Stimulated activated CD8-positive, alpha-beta memory T cell treated with anti-CD3 and anti-CD28 coated beads, Interleukin-12 subunit alpha, Interleukin-12 subunit beta, amount 100 ng/mL, for 4 hours (primary cell): ENCODE results near the gene TMEM42.

Experiments
- DNase-seq: peaks from one replicate; pipeline ENCODE4 v3.0.0-alpha.2; 2020; ENCODE audit warnings: low read depth

TMEM42 gene

GRCh38 chr3:44874308-44874707, 12.6 kb downstream of the TMEM42 start, which contains the start of gene TGM4:
Gene TGM4, plus strand, starts transcription at chr3:44874608. Its CDS starts 71 bp downstream, at chr3:44874679.
- no peak for DNase-seq

DNA sequence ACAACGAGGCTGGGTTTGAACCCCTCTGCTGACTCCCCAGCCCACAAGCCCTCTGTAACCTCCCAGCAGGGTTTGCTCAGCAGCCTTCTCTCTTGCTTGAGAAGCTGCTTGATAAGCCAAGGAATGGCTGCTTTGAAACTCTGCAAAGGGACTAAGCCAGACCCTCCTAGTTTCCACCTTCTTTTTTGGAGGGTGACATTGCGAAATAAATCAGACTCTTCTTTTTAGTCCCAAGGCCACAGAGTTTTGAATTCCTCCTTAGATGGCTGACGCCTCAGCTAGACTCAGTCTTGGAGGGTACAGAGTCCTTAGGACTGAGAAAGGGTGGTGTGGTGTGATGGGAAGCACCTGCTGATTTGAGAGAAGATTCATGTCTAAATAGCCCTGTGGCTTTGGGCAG, 13.9 kb downstream of the TMEM42 start:
- no peak for DNase-seq

GRCh38 chr3:44877333-44877732, 15.6 kb downstream of the TMEM42 start:
- DNase-seq = no peak

GRCh38 chr3:44880284-44880683, 18.6 kb downstream of the TMEM42 start:
- DNase-seq = no peak

GRCh38 chr3:44883213-44883955, 21.7 kb downstream of the TMEM42 start:
- no peak for DNase-seq

- DNase-seq = no peak
Measured at GRCh38 chr3:44883999-44884431, 22.3 kb downstream of the TMEM42 start.

DNA sequence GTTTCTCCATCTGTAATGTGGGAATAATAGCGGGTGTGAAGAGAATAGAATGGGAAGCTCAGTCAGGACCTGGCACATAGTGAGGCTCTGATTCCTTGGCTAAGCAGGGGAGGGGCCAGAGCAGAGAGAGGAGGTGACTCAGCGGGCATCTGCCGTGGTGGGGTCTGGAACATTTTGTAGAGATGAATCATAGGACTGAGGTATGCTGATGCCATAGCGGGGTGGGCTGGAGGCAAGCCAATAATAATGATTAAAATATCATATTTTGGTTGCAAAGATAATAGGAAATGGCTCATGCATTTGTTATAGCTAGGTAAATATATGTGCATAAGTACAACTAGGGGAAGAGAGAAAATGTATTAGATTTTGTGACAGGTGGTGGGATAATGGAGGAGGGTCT, 23.9 kb downstream of the TMEM42 start:
- DNase-seq = no peak

- DNase-seq = no peak
Measured at GRCh38 chr3:44886561-44886960, 24.8 kb downstream of the TMEM42 start.

DNA sequence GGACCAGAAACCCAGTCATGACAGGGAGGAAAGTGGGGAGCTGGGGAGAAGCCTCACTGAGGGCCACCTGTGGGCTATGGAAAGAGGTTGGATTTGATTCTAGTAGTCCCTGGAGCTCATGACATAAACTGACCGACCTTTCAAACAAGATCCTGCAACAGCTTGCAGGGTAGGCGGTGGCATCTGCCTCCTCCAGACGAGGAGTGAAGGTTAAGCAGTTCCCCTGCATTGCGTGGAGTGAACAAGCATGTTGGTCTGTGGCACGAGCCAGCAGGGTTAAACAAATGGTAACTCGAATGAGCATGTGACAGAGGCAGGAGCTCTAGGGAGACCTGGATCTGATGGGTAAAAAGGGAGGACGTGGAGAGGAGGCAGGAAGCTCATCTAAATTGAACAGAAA, 25.4 kb downstream of the TMEM42 start:
- no peak for DNase-seq

- no peak for DNase-seq
Measured at GRCh38 chr3:44890258-44890657, 28.5 kb downstream of the TMEM42 start.

DNA sequence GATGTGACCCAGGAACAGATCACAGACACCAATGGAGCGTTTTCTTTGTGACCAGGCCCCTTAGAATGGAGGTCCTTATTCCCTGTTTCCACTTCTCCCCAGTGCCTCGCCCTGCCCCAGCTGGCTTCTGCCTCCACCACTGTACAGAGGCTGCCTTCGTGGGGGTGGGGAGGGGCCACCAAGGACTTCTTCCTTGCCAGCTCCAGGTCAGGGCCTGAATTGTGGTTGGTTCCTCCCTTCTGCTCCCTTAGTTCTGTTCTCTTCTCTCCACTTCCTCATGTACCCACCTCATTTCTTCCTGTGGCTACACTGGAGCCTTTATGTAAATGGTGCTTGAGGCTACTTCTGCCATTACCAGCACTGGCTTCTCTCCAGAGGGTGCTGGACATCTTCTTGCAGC, 29.1 kb downstream of the TMEM42 start:
- DNase-seq = no peak

DNA sequence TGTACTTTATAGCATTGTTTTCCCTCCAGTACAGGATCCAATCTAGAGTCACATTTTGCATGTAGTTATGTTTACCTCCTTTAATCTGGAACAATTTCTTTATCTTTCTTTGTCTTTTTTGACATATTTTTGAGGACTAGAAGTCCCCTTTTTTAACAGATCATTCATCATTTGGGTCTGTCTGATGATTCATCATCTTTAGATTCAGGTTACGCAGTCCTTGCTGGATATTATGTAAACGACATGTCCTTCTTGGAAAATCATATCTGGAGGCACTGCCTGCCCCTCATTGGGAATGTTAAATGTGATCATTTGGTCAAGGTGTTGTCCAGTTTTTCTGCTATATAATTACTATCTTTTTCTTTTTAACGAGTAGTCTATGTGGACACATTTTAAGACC, 31.0 kb downstream of the TMEM42 start:
- DNase-seq = no peak

DNA sequence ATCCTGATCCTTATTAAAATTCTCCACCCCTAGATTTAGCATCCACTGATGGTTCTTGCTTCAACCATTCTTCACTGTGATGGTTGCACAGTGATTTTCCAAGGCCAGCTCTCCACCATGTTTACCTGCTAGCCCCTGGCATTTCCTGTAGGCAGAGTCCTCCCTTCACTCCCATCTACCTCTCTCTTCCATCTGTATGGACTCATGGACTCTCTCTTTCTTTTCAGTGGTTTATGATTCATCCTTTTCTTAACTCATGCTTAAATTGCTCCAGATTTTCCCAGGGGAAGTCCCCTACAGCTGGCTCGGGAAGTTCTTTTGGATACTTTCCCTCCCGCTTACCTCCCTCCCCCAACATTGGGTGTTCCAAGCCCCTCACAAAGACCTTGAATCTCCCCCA, 31.4 kb downstream of the TMEM42 start:
- DNase-seq = no peak

DNA sequence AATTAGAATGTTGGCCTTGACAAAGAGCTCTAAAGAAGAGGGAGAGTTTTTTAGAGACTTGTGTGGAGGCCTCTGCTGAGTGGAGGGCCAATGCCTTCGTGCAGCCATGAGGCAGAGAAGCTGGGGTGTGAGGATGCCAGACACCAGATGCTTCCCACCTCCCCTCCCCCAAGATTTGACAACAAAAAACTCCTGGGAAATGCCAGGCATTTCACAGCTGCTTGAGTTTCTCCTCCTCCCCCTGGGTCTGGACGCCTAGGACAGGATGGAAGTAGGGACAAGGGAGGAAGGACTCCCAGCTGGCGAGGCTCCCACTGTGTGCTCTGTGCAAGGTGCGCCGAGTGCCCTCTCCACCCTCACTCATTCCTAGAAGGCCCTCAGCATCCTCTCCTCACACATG, 32.8 kb downstream of the TMEM42 start:
- DNase-seq = no peak

DNA sequence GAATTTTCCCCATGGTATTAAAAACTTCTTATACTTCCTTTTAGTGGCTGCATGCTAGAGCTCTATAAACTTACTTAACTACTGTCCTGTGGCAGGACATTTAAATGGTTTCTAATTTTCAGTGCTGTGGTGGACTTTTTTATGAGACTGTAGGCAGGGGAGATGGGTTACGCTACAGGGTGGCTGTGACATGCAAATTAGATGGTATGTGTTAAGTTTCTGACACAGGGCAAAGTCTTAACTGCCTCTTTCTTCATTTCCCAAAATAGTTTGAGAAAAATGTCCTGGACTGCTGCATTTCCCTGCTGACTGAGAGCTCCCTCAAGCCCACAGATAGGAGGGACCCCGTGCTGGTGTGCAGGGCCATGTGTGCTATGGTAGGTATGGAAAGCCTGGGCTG, 34.7 kb downstream of the TMEM42 start:
- no peak for DNase-seq

GRCh38 chr3:44899683-44900367, 38.1 kb downstream of the TMEM42 start:
- DNase-seq = no peak

GRCh38 chr3:44902628-44903027, 40.9 kb downstream of the TMEM42 start:
- no peak for DNase-seq

GRCh38 chr3:44903314-44903713, 41.6 kb downstream of the TMEM42 start:
- DNase-seq = no peak

DNA sequence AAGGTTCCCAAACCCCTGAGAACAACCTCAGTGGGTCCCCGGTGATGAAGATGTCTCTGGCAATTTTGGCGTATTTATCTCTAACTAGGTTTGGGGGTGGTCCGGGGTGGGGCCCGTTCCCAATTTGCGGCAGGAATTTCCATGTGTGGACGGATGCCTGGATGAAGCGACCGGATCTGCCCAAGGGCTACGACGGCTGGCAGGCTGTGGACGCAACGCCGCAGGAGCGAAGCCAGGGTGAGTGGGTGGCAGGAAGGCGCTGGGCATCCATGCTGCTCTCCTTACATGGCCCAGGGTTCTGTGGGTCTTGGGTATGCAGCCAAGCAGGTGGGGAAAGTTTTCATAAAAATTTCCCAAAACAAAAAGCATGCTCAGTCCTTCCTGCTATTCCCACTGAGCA, 42.0 kb downstream of the TMEM42 start:
- no peak for DNase-seq

DNA sequence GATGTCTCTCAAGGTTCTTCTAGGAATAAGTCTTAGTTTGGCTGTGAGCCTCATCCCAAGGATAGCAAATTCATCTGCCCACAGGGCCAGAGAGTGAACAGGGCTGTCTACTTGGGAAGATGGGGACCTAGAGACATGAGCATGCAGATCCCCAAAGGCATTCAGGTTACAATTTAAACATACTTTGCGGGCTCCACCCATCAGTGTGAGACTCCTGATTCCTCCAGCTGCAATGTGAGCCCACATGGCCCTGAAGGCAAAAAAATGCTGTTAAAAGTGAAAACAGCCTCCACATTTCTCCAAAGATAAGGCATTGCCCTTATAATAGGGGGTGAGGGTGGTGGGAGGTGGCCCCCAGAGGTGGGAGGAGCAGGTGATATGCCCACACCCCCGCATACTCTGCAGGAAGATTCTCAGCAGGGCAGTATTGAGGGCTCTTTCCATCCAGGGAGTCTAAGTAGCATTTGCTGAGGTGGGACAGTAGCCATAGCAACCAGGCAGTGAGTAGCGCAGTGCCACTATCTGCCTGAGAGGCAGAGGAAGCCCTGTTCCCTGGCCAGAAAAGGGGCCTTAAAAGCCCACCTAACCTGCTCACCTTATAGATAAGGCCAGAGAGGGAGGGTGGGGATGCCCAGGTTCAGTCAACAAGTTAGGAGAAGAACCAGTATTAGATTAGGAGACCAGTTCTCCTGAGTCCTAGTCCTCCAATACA, 43.9 kb downstream of the TMEM42 start:
- no peak for DNase-seq

DNA sequence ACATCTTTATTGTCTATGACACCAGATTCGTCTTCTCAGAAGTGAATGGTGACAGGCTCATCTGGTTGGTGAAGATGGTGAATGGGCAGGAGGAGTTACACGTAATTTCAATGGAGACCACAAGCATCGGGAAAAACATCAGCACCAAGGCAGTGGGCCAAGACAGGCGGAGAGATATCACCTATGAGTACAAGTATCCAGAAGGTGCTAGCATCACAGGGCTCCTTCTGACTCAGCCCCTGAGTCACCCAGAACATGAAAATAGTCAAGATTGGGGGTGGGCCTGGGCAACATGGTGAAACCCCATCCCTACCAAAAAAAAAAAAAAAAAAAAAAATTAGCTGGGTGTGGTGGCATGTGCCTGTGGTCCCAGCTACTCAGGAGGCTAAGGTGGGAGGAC, 45.3 kb downstream of the TMEM42 start:
- no peak for DNase-seq

GRCh38 chr3:44907612-44908011, 45.9 kb downstream of the TMEM42 start:
- DNase-seq = no peak

DNA sequence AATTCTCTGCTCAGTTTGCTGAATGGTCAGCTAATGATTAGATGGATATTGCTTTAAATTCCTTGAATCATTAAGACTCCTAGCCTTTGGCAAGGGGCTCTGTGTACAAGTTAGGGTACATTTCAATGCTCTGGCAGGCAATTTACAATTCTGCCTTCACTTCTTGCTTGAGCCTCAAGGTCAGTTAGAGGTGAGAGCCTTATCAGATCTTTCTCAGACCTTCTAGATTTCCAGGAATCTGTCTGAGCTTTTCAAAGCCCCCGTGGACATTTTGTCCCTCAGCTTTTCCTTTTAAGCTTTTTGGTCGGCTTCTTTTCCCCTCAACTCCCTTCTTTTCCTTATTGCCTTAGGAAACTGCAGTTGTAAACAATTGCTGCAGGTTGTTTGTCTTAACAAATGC, 47.4 kb downstream of the TMEM42 start:
- DNase-seq = no peak
